Measurements from ENCODE around the gene MRE11. TPM values are rescaled to one million over a fixed set of nuclear protein-coding genes. Genes with fewer than 3 reads are reported as not detected.

The MRE11 gene
- total RNA-seq, 1 donor from 2014 or later: 8.1 TPM

- H3K4me3 ChIP-seq (ENCODE audit: low read depth, low read length): no peak overlapping the region
- no peaks in the 10 kb centered on the region for H3K36me3 ChIP-seq (ENCODE audit: control insufficient read depth, insufficient read depth, low read length)
- DNase-seq (ENCODE audit: low read depth): no peak
- no peaks in the 10 kb centered on the region for H3K27me3 ChIP-seq (ENCODE audit: control insufficient read depth, insufficient read depth, low read length)
- TF ChIP-seq CTCF (IDR thresholded peaks at IDR 0.05; ENCODE audit: insufficient read depth, low read length, poor library complexity, severe bottlenecking): no peak
Observed at GRCh38 chr11:94533206-94533605, 39.6 kb upstream of the MRE11 start.

GRCh38 chr11:94532211-94532610 lies 38.6 kb upstream of the MRE11 start:
- H3K36me3 ChIP-seq (ENCODE audit: control insufficient read depth, insufficient read depth, low read length): no peaks in the 10 kb centered on the region
- no peak for TF ChIP-seq CTCF (IDR thresholded peaks at IDR 0.05; ENCODE audit: insufficient read depth, low read length, poor library complexity, severe bottlenecking)
- no peak for DNase-seq (ENCODE audit: low read depth)
- H3K4me3 ChIP-seq (ENCODE audit: low read depth, low read length): no peak overlapping the region
- no peaks in the 10 kb centered on the region for H3K27me3 ChIP-seq (ENCODE audit: control insufficient read depth, insufficient read depth, low read length)

GRCh38 chr11:94528551-94528950 lies 34.9 kb upstream of the MRE11 start:
- Histone ChIP-seq H3K4me3 (ENCODE audit: low read depth, low read length) (no peak overlapping the region), H3K36me3 (ENCODE audit: control insufficient read depth, insufficient read depth, low read length) (no peaks in the 10 kb centered on the region), H3K27me3 (ENCODE audit: control insufficient read depth, insufficient read depth, low read length) (no peaks in the 10 kb centered on the region)
- no peak for TF ChIP-seq CTCF (IDR thresholded peaks at IDR 0.05; ENCODE audit: insufficient read depth, low read length, poor library complexity, severe bottlenecking)
- no peak for DNase-seq (ENCODE audit: low read depth)

GRCh38 chr11:94526645-94527438 lies 33.2 kb upstream of the MRE11 start:
- DNase-seq (ENCODE audit: low read depth): no peak
- H3K4me3 ChIP-seq (ENCODE audit: low read depth, low read length): no peak overlapping the region
- TF ChIP-seq CTCF (IDR thresholded peaks at IDR 0.05; ENCODE audit: insufficient read depth, low read length, poor library complexity, severe bottlenecking): no peak
- H3K27me3 ChIP-seq (ENCODE audit: control insufficient read depth, insufficient read depth, low read length): no peaks in the 10 kb centered on the region
- no peaks in the 10 kb centered on the region for H3K36me3 ChIP-seq (ENCODE audit: control insufficient read depth, insufficient read depth, low read length)

GRCh38 chr11:94525546-94526324 lies 32.1 kb upstream of the MRE11 start:
- no peaks in the 10 kb centered on the region for H3K27me3 ChIP-seq (ENCODE audit: control insufficient read depth, insufficient read depth, low read length)
- TF ChIP-seq CTCF (IDR thresholded peaks at IDR 0.05; ENCODE audit: insufficient read depth, low read length, poor library complexity, severe bottlenecking): no peak
- DNase-seq (ENCODE audit: low read depth): peak; percentile 56
- H3K36me3 ChIP-seq (ENCODE audit: control insufficient read depth, insufficient read depth, low read length): no peaks in the 10 kb centered on the region
- H3K4me3 ChIP-seq (ENCODE audit: low read depth, low read length): no peak overlapping the region
